ENCODE measurements around the gene AIFM1.

The AIFM1 gene

DNA sequence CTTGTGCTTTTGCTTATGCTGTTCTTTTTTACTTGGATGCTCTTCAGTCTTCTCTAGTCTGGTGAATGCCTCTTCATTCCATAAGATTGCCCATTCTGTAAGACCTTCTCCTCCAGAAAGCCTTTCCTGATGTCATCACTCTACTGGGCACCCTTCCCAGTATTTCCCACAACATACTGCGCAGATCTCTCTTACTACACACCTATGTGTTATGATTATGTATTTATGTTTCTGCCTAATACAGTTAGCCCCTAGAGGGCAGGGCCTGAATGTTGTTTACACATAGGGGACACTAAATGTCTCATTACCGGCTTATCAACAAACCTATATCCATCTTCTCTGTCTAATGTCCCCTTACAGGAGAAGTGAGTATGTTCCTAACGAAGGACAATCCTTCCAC, 21.1 kb downstream of the AIFM1 start:
- TF ChIP-seq NFIC (IDR thresholded peaks at IDR 0.05) = no peak

GRCh38 chrX:130139474-130140201, 26.0 kb downstream of the AIFM1 start:
- TF ChIP-seq, protein P1, sequence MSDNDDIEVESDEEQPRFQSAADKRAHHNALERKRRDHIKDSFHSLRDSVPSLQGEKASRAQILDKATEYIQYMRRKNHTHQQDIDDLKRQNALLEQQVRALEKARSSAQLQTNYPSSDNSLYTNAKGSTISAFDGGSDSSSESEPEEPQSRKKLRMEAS (IDR thresholded peaks at IDR 0.05) = no peak
- TF ChIP-seq FOXM1 (IDR thresholded peaks at IDR 0.05; ENCODE audit: borderline replicate concordance, low read depth) (no peak), RAD21 (IDR thresholded peaks at IDR 0.05; ENCODE audit: low read depth) (no peak), TEAD4 (IDR thresholded peaks at IDR 0.05) (no peak), CEBPB (IDR thresholded peaks at IDR 0.05) (no peak)
- TF ChIP-seq, protein P2, sequence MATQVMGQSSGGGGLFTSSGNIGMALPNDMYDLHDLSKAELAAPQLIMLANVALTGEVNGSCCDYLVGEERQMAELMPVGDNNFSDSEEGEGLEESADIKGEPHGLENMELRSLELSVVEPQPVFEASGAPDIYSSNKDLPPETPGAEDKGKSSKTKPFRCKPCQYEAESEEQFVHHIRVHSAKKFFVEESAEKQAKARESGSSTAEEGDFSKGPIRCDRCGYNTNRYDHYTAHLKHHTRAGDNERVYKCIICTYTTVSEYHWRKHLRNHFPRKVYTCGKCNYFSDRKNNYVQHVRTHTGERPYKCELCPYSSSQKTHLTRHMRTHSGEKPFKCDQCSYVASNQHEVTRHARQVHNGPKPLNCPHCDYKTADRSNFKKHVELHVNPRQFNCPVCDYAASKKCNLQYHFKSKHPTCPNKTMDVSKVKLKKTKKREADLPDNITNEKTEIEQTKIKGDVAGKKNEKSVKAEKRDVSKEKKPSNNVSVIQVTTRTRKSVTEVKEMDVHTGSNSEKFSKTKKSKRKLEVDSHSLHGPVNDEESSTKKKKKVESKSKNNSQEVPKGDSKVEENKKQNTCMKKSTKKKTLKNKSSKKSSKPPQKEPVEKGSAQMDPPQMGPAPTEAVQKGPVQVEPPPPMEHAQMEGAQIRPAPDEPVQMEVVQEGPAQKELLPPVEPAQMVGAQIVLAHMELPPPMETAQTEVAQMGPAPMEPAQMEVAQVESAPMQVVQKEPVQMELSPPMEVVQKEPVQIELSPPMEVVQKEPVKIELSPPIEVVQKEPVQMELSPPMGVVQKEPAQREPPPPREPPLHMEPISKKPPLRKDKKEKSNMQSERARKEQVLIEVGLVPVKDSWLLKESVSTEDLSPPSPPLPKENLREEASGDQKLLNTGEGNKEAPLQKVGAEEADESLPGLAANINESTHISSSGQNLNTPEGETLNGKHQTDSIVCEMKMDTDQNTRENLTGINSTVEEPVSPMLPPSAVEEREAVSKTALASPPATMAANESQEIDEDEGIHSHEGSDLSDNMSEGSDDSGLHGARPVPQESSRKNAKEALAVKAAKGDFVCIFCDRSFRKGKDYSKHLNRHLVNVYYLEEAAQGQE (IDR thresholded peaks at IDR 0.05; ENCODE audit: low read depth) = no peak

DNA sequence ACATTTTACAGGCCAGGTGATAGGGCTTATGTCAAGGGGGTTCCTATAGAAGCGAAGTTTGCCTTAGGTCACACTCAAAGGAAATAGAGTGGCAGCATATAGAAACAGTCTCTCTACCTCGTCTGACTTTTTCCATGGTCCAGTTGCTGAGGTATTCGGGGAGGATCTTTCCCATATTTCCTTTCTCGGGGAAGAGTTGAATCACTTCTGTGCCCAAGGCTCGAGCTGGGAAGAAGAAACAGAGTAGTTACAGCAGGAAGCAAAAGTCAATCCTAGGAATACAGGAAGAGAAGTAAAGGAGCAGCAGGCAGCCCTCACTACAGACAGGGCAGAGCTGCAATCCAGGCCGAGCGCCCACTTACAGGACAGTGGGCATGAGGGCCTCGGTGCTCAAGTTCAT, 28.7 kb downstream of the AIFM1 start:
- TF ChIP-seq EGR1 (IDR thresholded peaks at IDR 0.05) = no peak
- TF ChIP-seq, protein P2 (IDR thresholded peaks at IDR 0.05; ENCODE audit: low read depth) = no peak
- TF ChIP-seq TCF12 (IDR thresholded peaks at IDR 0.05; ENCODE audit: low read depth) = no peak
- TF ChIP-seq TEAD4 (IDR thresholded peaks at IDR 0.05) = no peak
- no peak for TF ChIP-seq CREB1 (IDR thresholded peaks at IDR 0.05; ENCODE audit: low read depth)
- TF ChIP-seq, protein P3, sequence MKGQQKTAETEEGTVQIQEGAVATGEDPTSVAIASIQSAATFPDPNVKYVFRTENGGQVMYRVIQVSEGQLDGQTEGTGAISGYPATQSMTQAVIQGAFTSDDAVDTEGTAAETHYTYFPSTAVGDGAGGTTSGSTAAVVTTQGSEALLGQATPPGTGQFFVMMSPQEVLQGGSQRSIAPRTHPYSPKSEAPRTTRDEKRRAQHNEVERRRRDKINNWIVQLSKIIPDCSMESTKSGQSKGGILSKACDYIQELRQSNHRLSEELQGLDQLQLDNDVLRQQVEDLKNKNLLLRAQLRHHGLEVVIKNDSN (IDR thresholded peaks at IDR 0.05) = no peak
- no peak for TF ChIP-seq YY1 (IDR thresholded peaks at IDR 0.05; ENCODE audit: low read depth)
- TF ChIP-seq ZBTB7A (IDR thresholded peaks at IDR 0.05; ENCODE audit: low read depth) = no peak
- no peak for TF ChIP-seq RAD21 (IDR thresholded peaks at IDR 0.05; ENCODE audit: low read depth)
- no peak for TF ChIP-seq EP300 (IDR thresholded peaks at IDR 0.05; ENCODE audit: borderline replicate concordance)
- TF ChIP-seq, protein P1 (IDR thresholded peaks at IDR 0.05) = no peak
- TF ChIP-seq CEBPB (IDR thresholded peaks at IDR 0.05) = no peak

DNA sequence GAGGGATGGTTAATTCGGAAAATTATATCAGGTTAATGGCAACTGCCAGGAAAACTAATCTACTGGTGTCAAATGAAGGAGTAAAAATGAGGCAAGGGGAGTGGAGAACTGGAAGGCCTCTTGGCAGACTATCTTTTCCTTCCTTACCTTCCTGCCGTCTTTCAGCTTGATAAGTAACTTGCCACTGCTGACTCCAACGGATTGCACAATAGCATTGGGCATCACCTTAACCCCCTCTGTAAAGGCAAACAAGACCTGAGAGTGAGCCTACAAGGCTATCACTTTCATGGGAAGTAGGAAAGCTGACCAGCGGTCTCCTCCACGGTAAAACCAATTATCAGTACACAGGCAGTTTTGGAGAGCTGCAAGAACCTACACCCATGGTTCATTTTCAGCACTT, 29.1 kb downstream of the AIFM1 start:
- no peak for TF ChIP-seq FOXM1 (IDR thresholded peaks at IDR 0.05; ENCODE audit: borderline replicate concordance, low read depth)
- TF ChIP-seq EGR1 (IDR thresholded peaks at IDR 0.05) = no peak
- no peak for TF ChIP-seq ZBTB7A (IDR thresholded peaks at IDR 0.05; ENCODE audit: low read depth)
- no peak for TF ChIP-seq EP300 (IDR thresholded peaks at IDR 0.05; ENCODE audit: borderline replicate concordance)
- TF ChIP-seq NFIC (IDR thresholded peaks at IDR 0.05) = no peak
- no peak for TF ChIP-seq RAD21 (IDR thresholded peaks at IDR 0.05; ENCODE audit: low read depth)
- TF ChIP-seq YY1 (IDR thresholded peaks at IDR 0.05; ENCODE audit: low read depth) = no peak
- TF ChIP-seq, protein P3 (IDR thresholded peaks at IDR 0.05) = no peak
- no peak for TF ChIP-seq TCF12 (IDR thresholded peaks at IDR 0.05; ENCODE audit: low read depth)
- TF ChIP-seq CEBPB (IDR thresholded peaks at IDR 0.05) = no peak
- TF ChIP-seq, protein P1 (IDR thresholded peaks at IDR 0.05) = no peak
- TF ChIP-seq CREB1 (IDR thresholded peaks at IDR 0.05; ENCODE audit: low read depth) = no peak
- TF ChIP-seq, protein P2 (IDR thresholded peaks at IDR 0.05; ENCODE audit: low read depth) = no peak
- no peak for TF ChIP-seq TEAD4 (IDR thresholded peaks at IDR 0.05)
- TF ChIP-seq TAF1 (IDR thresholded peaks at IDR 0.05; ENCODE audit: low read depth) = no peak

Measured in Ishikawa (cell line).